ENCODE data around the gene GFY. TPM values are rescaled to one million over a fixed set of nuclear protein-coding genes. Genes with fewer than 3 reads are reported as not detected.

The GFY gene
- total and polyA plus RNA-seq, 9 of the 15 experiments (the other 6 are each of a cell fraction or from before 2014, with no cell fraction given): 0.06 to 0.40 (median 0.19) TPM; not detected in 3

DNA sequence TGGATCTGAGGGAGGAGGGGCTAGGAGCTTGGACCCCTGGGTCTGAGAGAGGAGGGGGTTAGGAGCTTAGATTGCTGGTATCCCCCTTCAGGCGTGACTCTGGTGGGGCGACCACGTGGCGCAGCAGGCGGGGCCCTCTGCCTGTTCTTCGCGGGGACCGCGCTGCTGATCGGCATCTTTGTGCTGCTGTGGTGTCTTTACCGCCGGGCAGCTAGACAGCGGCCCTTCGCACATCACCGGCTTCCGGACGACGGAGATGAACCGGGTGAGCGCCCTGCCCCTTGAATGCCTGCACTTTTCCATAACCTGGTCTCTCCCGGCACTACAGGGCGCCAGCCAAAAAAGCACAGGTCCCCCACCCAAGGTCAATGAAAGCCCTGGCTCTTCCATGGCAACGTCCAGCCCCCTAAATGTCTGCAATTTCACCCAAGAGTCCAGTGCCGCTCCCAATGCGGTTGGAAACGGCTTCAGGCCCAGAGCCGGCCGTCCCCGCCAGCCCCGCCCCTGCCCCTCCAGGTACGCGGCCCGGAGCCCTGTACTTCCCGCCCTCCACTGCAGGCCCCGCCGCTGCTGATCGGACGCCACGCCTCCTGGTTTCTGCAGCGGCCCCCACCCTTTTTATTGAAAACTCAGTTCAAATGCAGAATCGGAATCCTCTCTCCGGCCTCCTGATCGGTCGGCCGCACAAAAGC lies 2.8 kb downstream of the GFY start (continued):
- TF ChIP-seq, protein P1, sequence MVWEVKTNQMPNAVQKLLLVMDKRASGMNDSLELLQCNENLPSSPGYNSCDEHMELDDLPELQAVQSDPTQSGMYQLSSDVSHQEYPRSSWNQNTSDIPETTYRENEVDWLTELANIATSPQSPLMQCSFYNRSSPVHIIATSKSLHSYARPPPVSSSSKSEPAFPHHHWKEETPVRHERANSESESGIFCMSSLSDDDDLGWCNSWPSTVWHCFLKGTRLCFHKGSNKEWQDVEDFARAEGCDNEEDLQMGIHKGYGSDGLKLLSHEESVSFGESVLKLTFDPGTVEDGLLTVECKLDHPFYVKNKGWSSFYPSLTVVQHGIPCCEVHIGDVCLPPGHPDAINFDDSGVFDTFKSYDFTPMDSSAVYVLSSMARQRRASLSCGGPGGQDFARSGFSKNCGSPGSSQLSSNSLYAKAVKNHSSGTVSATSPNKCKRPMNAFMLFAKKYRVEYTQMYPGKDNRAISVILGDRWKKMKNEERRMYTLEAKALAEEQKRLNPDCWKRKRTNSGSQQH (CRISPR knock-in tag; IDR thresholded peaks at IDR 0.05): no peak
- TF ChIP-seq ZNF830 (CRISPR knock-in tag; IDR thresholded peaks at IDR 0.05) (no peak), ZNF134 (CRISPR knock-in tag; conservative IDR thresholded peaks at IDR 0.05) (no peak), PTTG1 (tag; IDR thresholded peaks at IDR 0.05; ENCODE audit: low read depth) (no peak), ZNF212 (CRISPR knock-in tag; IDR thresholded peaks at IDR 0.05) (no peak), ZFX (CRISPR knock-in tag; IDR thresholded peaks at IDR 0.05) (peak; percentile 62), HDAC1 (IDR thresholded peaks at IDR 0.05) (peak in 1 of 2 experiments; percentile 23; a peak in 1 of 4 replicates), L3MBTL2 (IDR thresholded peaks at IDR 0.05) (peak; percentile 93), KDM4B (IDR thresholded peaks at IDR 0.05; ENCODE audit: borderline replicate concordance in 2 of 2, low read depth in 1 of 2) (no peak), ZFP36 (IDR thresholded peaks at IDR 0.05; ENCODE audit: low read depth, low read length, partially characterized antibody) (no peak)
- TF ChIP-seq, protein P2, sequence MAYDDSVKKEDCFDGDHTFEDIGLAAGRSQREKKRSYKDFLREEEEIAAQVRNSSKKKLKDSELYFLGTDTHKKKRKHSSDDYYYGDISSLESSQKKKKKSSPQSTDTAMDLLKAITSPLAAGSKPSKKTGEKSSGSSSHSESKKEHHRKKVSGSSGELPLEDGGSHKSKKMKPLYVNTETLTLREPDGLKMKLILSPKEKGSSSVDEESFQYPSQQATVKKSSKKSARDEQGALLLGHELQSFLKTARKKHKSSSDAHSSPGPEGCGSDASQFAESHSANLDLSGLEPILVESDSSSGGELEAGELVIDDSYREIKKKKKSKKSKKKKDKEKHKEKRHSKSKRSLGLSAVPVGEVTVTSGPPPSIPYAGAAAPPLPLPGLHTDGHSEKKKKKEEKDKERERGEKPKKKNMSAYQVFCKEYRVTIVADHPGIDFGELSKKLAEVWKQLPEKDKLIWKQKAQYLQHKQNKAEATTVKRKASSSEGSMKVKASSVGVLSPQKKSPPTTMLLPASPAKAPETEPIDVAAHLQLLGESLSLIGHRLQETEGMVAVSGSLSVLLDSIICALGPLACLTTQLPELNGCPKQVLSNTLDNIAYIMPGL (CRISPR knock-in tag; IDR thresholded peaks at IDR 0.05): 0 out of 2 replicates have a peak, but pooled peaks have one; percentile 58
- TF ChIP-seq, protein P3, sequence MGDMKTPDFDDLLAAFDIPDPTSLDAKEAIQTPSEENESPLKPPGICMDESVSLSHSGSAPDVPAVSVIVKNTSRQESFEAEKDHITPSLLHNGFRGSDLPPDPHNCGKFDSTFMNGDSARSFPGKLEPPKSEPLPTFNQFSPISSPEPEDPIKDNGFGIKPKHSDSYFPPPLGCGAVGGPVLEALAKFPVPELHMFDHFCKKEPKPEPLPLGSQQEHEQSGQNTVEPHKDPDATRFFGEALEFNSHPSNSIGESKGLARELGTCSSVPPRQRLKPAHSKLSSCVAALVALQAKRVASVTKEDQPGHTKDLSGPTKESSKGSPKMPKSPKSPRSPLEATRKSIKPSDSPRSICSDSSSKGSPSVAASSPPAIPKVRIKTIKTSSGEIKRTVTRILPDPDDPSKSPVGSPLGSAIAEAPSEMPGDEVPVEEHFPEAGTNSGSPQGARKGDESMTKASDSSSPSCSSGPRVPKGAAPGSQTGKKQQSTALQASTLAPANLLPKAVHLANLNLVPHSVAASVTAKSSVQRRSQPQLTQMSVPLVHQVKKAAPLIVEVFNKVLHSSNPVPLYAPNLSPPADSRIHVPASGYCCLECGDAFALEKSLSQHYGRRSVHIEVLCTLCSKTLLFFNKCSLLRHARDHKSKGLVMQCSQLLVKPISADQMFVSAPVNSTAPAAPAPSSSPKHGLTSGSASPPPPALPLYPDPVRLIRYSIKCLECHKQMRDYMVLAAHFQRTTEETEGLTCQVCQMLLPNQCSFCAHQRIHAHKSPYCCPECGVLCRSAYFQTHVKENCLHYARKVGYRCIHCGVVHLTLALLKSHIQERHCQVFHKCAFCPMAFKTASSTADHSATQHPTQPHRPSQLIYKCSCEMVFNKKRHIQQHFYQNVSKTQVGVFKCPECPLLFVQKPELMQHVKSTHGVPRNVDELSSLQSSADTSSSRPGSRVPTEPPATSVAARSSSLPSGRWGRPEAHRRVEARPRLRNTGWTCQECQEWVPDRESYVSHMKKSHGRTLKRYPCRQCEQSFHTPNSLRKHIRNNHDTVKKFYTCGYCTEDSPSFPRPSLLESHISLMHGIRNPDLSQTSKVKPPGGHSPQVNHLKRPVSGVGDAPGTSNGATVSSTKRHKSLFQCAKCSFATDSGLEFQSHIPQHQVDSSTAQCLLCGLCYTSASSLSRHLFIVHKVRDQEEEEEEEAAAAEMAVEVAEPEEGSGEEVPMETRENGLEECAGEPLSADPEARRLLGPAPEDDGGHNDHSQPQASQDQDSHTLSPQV (IDR thresholded peaks at IDR 0.05): peak; percentile 82
- TF ChIP-seq, protein P4, sequence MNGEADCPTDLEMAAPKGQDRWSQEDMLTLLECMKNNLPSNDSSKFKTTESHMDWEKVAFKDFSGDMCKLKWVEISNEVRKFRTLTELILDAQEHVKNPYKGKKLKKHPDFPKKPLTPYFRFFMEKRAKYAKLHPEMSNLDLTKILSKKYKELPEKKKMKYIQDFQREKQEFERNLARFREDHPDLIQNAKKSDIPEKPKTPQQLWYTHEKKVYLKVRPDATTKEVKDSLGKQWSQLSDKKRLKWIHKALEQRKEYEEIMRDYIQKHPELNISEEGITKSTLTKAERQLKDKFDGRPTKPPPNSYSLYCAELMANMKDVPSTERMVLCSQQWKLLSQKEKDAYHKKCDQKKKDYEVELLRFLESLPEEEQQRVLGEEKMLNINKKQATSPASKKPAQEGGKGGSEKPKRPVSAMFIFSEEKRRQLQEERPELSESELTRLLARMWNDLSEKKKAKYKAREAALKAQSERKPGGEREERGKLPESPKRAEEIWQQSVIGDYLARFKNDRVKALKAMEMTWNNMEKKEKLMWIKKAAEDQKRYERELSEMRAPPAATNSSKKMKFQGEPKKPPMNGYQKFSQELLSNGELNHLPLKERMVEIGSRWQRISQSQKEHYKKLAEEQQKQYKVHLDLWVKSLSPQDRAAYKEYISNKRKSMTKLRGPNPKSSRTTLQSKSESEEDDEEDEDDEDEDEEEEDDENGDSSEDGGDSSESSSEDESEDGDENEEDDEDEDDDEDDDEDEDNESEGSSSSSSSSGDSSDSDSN (IDR thresholded peaks at IDR 0.05; ENCODE audit: borderline replicate concordance in 1 of 2, low read depth in 2 of 2, low read length in 2 of 2): peak in 1 of 2 experiments; percentile 75; a peak in 1 of 4 replicates
- TF ChIP-seq, protein P5, sequence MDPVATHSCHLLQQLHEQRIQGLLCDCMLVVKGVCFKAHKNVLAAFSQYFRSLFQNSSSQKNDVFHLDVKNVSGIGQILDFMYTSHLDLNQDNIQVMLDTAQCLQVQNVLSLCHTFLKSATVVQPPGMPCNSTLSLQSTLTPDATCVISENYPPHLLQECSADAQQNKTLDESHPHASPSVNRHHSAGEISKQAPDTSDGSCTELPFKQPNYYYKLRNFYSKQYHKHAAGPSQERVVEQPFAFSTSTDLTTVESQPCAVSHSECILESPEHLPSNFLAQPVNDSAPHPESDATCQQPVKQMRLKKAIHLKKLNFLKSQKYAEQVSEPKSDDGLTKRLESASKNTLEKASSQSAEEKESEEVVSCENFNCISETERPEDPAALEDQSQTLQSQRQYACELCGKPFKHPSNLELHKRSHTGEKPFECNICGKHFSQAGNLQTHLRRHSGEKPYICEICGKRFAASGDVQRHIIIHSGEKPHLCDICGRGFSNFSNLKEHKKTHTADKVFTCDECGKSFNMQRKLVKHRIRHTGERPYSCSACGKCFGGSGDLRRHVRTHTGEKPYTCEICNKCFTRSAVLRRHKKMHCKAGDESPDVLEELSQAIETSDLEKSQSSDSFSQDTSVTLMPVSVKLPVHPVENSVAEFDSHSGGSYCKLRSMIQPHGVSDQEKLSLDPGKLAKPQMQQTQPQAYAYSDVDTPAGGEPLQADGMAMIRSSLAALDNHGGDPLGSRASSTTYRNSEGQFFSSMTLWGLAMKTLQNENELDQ (CRISPR knock-in tag; IDR thresholded peaks at IDR 0.05; ENCODE audit: borderline replicate concordance): no peak
